ENCODE results near the gene RPS6KA1. TPM values are rescaled to one million over a fixed set of nuclear protein-coding genes. Genes with fewer than 3 reads are reported as not detected.

Gene RPS6KA1
- total and polyA plus RNA-seq, 2 of the 13 experiments (the other 11 are each of a cell fraction or from before 2014, with no cell fraction given): 19.6 to 24.2 TPM

- TF ChIP-seq HMGXB3 (CRISPR knock-in tag; IDR thresholded peaks at IDR 0.05; ENCODE audit: borderline replicate concordance): no peak
- TF ChIP-seq PCBP1 (IDR thresholded peaks at IDR 0.05; ENCODE audit: borderline replicate concordance, low read depth, low read length): no peak
- TF ChIP-seq CEBPG (CRISPR knock-in tag; IDR thresholded peaks at IDR 0.05): peak; percentile 44; the same call in 1 of the 2 replicates
Observed at GRCh38 chr1:26581287-26581651, 51.7 kb downstream of the RPS6KA1 start (continued).

DNA sequence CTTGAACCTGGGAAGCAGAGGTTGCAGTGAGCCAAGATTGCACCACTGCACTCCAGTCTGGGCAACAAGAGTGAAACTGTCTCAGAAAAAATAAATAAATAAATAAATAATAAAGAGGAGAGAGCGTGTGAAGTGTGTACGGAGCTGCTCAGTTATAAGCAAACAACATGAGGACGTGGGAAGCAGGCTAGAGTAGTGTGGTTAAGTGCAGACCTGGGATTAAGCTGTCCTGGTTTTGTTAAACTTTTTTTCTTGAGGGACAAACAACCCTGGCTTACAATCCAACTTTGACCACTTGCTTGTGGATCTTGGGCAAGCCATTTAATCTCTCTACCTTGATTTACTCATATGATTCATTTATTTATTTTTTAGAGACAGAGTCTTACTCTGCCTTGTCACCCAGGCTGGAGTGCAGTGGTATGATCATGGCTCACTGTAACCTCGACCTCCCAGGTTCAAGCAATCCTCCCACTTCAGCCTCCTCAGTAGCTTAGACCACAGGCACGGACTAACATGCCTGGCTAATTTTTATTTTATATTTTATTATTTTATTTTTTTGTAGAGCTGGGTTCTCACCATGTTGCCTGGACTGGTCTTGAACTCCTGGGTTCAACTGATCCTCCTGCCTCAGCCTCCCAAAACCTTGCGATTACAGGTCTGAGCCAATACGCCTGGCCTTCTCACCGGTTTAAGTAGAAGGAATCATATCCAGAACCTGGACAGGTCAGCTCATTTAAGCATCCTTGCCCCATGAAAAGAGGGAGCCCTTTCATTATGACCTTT lies 52.7 kb downstream of the RPS6KA1 start:
- no peak for TF ChIP-seq CREB1 (IDR thresholded peaks at IDR 0.05)
- TF ChIP-seq CREB1 (CRISPR knock-in tag; IDR thresholded peaks at IDR 0.05): no peak
- no peak for TF ChIP-seq ZNF543 (CRISPR knock-in tag; IDR thresholded peaks at IDR 0.05)
- TF ChIP-seq NPAS2 (CRISPR knock-in tag; IDR thresholded peaks at IDR 0.05; ENCODE audit: borderline replicate concordance): no peak
- intact Hi-C loops (cut with micrococcal nuclease; ENCODE audit: unreplicated experiment): no loop called here
- ChIA-PET POLR2A (no interaction called here), CTCF (ENCODE audit: low intra/inter-chr PET ratio, low total read pairs) (no interaction called here)
- H3K4me2 ChIP-seq (ENCODE audit: low read depth, low read length): no peak overlapping the region
- H3K4me1 ChIP-seq (ENCODE audit: insufficient read depth, low read length): no peaks in the 10 kb centered on the region
- H3K9me3 ChIP-seq (ENCODE audit: low read length): no peaks in the 10 kb centered on the region
- no peak overlapping the region for H2AFZ ChIP-seq (ENCODE audit: low read length)
- no peak for FAIRE-seq
- DNase-seq (ENCODE audit: low spot score): no peak
- no peak for ATAC-seq
- H3K79me2 ChIP-seq (ENCODE audit: insufficient read depth, low read length): no peaks in the 10 kb centered on the region
- no peak overlapping the region for H3K9ac ChIP-seq (ENCODE audit: insufficient read depth, low read depth, low read length)
- H4K20me1 ChIP-seq (ENCODE audit: insufficient read depth, low read length): no peaks in the 10 kb centered on the region
- 38% methylated on average over 8 of the region's 8 CpGs for WGBS (ENCODE audit: low lambda C conversion rate)
- H3K27me3 ChIP-seq (ENCODE audit: control insufficient read depth in 1 of 2, insufficient read depth in 2 of 2, low read length in 2 of 2): no peaks in the 10 kb centered on the region; a peak in 1 of 5 replicates
- H3K4me3 ChIP-seq (replicated peaks in 1 of 3; ENCODE audit: insufficient read depth in 1 of 3, low read depth in 2 of 3, low read length in 3 of 3): no peak overlapping the region
- H3K36me3 ChIP-seq (replicated peaks in 1 of 2; ENCODE audit: control insufficient read depth in 1 of 2, insufficient read depth in 2 of 2, low read length in 2 of 2): no peaks in the 10 kb centered on the region
- H3K27ac ChIP-seq (ENCODE audit: extremely low read length, insufficient read depth, low read length): no peak overlapping the region
- in situ Hi-C loops (cut with HindIII; ENCODE audit: extremely low pct_ligation_motif_present, low pct_unique_long_range_greater_than_20kb): no loop called here
- no TSS peak for BruUV-seq (replicated peaks)
